IPS-NIHi11 (cell line): ENCODE results near the gene LDHD.

Experiments used
- DNase-seq: peaks from one replicate; pipeline ENCODE4 v3.0.0; 2012; ENCODE audit warnings: mixed read lengths, low spot score

LDHD gene

DNA sequence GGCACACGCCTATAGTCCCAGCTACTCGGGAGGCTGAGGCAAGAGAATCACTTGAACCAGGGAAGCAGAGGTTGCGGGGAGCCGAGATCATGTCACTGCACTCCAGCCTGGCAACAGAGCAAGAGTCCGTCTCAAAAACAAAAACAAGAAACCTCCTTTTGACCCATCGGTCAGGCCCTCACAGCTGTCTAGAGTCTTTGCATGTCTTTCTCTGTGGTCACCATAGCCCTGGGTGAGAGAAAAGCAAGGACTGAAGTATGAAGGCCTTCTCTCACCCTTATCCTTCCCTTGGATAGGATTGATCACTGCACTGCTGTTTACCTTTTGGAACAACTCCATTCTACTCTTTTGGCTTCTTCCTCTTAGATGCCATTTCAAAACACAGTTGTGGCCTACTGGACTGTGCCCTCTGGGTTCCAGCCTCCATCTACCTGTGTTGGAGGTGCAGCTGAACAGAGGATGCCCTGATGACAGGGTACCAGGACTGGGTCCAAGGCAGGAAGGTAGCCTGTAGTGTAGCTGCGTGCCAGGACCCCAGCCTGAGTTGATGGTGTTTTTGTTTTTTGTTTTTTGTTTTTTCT, 37.1 kb downstream of the LDHD start:
- no peak for DNase-seq

DNA sequence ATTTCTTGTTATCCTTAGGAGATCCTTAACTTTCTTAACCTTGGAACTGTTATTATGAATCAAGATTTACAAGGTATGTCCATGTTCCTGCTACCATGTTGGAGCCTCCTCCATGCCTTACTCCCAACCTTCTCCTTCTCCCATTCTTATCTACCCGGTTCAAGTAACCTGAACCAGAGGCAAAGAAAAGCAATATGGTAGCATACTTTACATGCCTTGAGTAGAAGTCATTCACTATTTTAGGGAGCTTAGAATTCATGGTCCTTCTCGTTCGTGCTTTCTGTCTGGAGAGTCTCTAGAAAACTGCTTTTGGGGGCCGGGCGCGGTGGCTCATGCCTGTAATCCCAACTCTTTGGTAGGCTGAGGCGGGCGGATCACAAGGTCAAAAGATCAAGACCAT, 37.7 kb downstream of the LDHD start:
- no peak for DNase-seq

DNA sequence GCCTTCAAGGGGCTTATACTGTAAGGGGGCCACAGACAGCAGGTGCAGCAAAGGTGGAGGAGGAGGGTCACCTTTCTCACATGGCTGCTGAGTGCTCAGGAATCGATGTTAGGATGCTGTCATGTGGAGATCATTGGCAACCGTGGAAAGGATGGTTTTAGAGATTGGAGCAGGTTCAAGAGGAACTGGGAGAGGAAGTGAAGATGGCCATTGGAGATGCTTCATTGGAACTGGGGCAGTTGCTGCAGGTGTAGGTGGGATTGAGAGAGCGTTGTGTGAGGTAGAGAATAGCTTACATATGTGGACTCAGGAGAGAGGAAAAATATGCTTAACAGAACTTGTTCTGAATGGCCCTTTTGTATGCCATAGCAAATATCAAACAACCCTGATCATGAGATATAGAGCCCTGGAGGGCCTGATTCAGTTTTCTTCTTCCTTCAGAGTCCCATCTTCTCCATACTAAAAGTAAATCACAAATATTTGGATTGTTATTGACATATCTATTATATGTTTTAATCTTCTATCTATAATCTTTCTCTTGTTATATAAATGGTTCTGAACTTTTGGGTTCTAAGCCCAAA, 40.8 kb downstream of the LDHD start:
- DNase-seq, result no peak

DNA sequence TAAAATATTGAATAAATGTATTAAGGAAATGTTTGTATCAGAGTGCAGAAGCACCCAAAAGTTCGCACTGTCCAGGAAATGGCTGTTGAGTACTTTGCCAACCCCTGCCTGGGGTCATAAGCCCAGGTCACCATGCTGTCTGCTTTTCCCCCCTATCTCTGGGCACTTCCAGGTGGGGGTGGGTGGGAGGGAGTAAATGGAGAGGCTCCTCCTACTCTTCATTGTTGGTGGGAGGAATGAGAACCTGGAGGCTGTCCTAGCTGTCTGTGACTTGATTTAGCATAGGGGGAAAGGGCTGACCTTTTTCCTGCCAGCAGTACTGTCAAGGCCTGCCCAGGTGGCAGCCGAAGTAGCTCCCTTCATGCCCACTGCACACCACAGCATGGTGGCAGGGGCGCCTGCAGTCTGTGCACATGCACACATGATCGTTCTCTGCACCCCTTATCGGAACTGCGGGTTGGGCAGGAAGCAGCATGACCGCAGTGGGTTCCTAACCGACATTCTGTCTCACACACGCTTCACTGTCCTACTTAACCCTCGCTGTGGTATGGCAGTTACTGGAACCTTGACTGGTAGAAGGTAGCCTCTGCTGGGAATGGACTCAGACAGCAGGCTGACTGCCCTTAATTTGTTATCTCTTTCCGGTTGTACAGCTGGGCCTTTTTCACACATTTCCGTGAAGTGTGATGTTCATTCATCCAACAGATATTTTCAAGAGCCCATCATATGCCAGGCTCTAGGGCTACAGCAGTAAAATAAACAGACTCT, 41.5 kb downstream of the LDHD start:
- DNase-seq, result no peak

DNA sequence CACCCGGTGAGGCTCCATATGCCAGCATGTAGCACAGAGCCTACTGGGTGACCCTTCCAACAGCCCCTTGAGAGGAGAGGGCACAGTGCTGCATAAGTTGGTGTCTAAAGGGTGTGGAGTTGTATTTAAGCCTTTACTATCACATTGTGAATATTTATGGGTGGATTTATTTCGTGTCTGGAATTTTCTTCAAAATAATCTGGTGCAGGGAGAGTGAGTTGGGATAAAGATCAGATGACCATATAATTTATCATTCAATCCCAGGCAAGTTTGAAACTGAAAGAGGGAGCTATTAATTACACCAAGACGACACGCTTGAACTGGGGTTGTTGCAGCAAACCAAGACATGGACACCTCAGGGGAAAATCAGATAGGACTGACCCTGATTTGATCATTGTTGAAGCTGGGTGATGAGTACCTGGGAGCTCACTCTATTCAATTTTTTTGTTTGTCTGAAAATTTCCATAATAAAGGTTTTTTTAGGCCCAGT, 42.2 kb downstream of the LDHD start:
- DNase-seq, result no peak

DNA sequence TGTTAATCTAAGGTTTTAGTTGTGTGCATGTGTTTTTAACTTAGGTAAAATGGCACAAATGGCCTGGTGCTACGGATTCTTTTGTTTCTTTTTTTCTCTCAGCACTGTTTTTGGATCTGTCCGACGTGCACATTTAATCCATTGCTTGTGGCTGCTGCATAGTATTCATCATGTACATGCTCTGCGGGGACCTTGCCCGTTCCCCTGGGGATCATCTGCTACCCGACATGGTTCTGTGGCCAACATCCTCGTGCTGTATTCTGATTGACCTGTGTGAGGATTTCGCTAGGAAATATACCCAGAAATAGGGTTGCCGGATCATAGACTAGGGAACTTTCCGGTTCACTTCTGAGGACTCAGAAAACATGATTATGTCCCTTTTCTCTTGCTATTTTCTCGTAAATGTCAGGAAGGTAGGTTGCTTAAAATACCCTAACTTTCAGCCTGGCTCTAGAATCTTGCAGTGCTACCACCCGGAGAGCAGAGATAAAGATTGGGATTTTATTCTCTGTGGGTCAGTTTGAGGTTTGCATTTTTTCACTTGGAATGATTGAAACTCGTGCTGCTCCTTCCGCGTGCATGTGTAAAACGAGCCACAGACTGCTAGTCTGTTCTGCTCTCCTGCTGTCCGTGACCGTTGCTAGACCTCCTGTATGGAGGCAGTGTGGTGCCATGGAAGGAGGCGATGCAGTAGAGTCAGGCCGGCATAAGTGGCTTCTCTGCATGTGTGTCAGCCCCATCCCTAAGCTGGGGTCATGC, 42.9 kb downstream of the LDHD start:
- no peak for DNase-seq

DNA sequence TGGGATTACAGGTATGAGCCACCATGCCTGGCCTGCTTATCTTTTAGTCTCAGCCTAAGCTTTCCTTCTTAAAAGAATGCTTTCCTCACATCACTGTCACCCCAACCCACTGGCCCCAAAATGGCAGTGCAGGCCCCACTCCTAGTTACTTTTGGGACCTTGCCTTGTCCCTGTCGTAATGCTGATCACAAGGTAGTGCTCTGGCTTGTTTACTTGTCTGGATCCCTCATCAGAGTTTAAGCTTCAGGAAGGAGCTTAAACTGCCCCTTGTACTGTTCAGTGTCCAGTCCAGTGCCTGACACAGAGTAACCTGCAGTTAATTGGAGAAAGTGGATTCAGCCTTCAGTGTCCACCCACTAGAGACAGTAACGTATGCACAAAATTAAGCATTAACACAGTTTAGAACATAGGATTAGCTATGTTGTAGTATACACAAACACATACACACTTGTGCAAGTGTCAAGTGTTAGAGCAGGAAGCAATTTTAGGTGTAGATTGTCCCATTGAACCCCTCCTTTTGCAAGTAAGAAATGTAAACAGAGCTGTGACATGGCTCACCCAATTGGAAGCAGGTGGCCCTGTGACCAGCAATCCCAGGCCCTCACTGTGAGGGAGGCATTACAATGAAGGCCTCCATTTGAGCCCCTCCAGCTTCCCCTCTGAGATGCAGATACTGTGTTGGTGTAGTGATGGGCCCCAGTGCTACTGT, 44.2 kb downstream of the LDHD start:
- no peak for DNase-seq

DNA sequence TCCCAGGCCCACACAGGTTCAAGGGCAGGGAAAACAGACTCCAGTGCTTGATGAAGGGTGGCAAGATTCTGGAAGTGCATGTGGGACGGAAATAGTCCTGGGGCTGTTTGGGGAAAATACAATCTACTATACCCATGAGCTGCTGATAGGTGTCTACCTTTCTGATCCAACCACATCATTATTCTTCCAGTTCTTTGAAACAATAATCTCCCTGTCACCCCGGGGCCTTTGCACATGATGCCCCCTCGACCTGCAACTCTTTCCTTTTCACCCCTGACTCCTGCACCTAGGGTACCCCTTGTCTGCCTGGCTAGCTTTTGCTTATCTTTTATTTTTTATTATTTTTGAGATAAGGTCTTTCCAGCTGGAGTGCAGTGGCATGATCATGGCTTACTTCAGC, 45.0 kb downstream of the LDHD start:
- no peak for DNase-seq

DNA sequence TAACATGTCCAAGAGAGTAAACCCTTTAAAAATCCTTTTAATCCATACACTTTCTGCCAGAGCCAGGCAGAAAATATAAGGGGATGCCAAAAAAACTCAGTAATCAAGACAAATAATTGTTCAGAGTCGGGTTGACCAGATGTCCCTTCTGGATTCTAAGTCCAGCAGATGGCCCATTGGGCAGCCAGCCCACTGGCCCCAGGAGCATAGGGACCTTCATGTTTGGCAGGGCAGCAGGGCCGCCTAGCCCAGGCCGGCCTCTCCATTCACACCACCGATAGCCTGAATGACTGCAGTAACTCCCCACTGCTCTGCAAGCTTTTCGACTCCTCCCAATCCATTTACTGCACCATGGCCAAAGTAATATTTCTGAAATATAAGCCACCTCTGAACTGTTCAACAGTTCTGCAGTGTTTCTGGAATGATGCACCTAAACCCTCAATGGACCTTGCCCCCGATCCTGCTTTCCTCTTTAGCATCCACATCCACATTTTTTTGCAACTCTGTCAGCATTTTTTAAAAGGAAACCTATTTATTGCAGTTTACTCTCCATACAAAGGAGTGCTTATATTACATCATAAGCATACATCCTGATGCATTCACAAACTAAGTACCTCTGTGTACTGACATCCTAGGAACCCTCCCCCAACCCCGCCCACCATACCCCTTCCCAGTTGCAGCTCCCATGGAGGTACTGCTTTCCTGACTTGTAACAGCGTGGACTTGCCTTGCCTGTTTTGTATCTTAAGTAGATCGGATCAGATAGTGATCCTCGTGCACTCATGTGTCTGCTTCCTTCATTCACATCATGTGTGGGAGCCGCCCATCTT, 46.4 kb downstream of the LDHD start:
- no peak for DNase-seq

DNA sequence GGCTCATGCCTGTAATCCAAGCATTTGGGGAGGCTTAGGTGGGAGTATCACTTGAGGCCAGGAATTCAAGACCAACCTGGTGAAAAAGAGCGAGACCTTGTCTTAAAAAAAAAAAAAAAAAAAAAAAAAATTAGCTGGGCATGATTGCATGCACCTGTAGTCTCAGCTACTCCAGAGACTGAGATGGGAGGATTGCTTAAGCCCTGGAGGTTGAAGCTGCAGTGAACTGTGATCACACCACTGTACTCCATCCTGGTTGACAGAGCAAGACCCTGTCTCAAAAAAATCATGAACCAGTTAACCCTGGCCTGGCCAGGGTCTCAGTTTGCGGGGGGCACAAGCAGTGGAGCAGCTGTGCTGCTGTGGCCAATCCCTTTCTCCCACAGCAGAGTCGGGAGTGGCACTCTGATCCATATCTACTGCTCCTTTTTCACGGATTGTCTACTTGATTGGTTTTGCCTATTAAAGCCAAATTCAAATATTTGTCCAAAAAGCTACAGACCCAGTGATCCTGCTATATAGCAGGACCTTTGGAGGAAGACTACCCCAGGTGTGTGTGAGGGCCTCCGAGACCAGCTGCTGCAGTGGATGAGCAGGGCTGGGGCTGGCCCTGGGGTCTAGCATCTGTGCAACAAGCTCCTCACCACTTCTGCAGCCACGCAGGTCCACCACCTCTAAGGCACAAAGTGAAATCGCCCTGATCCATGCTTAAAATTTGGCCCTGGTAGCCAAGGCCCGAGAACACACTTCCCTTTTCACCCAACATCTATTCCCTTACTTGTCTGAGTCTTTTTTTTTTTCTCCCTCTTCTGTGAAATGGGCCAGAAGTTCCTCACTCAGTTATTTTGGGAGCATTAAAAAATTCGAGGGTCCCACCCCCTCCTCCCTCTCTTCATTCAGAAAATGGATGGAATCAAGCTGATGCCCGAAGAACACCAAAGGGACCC, 48.2 kb downstream of the LDHD start:
- DNase-seq, result no peak

DNA sequence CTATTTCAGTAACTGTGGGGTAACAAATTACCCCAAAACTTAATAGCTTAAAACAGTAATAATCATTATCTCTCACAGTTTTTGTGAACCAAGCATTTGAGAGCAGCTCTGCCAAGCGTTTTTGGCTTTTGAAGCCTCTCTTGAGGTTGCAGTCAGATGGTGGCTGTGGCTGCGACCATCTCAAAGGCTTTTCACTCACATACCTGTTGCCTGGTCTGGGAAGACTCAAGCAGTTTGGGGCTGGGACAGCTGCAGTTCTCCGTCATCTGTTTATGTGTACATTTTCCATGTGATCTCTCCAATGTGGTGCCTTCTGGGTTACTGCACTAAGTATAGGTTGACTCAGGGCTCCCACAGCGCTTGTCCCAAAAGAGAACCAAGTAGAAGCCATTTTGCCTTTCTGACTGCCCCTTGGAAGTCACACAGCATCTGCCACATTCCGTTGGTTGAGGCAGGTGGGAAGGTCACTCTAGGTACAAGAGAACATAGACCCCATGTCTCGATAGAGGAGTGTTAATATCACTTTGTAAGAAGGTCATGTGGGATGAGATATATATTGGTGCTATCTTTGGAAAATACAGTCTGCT, 49.6 kb downstream of the LDHD start:
- DNase-seq, result no peak

DNA sequence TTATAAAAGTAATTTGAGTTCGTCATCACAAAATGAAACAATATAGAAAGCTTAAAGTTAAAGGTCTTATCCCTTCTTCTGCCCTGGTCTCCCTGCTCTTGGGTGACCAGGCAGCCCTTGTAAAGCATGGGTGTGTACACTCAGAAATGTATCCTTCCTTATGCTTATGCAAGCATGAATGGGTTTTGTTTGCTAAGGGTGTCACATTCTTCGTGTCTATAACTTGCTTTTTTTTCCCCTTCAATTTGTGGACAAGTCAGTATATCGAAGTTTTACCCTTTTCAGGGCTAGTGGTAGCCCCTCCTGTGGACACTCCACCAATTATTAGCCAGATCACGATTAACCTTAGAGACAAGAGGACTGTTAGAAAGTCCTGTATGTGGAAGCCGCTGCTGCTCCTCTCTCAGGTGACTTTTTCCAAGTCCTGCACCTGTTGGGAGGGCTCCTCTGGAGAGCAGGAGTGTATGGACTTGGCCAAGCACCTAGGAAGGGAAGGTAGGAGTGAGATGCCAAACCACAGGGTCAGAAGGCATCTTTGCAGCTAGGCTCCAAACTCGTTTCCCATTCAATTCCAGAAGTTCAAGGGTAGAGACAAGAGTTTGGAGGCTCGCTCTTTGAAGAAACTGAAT, 50.9 kb downstream of the LDHD start:
- DNase-seq, result no peak

DNA sequence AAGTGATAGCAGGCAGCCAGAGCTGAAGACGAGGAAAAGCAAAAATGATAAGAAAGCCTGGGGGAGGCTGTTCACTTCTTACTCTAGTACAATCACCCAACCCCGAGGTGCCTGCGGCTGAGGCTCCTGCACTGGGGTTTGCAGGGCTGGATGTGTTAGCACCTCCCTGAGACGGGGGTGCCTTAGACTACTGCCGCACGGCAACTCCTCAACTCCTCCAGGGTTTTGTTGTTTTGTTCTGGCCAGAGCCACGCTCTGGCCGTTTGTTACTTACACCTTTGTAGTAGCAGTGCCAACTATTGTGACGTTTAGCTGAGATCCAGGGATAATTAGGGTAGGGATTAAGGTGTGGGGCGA, 51.5 kb downstream of the LDHD start:
- no peak for DNase-seq

DNA sequence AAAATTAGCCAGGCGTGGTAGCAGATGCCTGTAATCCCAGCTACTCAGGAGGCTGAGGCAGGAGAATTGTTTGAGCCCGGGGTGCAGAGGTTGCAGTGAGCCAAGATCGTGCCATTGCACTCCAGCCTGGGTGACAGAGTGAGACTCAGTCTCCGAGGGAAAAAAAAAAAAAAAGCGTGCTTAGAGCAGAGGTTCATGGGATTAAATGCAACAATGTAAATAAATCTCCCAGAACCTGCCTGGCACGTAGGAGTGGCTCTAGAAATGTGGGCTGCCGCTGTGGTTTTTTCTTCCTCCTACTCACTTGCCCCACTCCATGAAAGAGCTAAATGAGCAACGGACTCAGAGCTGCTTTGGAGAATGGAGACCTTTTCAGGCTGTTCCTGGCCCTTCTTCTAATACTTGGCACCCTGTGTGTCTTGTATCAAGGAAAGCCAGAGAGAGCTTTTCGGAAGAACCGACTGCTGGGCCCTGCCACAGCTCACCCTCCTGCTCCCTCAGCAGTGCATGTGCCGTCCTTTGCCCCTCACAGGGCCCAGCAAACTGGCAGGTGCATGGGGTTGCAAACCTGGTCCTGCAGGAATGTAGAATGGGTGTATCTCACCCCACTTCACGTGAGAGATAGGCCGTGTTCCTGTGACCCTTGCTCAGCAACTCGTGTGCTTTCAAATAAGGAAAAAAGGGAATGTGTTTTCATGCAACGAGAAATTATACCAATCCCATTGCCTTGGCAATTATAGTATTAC, 52.0 kb downstream of the LDHD start:
- DNase-seq, result no peak

DNA sequence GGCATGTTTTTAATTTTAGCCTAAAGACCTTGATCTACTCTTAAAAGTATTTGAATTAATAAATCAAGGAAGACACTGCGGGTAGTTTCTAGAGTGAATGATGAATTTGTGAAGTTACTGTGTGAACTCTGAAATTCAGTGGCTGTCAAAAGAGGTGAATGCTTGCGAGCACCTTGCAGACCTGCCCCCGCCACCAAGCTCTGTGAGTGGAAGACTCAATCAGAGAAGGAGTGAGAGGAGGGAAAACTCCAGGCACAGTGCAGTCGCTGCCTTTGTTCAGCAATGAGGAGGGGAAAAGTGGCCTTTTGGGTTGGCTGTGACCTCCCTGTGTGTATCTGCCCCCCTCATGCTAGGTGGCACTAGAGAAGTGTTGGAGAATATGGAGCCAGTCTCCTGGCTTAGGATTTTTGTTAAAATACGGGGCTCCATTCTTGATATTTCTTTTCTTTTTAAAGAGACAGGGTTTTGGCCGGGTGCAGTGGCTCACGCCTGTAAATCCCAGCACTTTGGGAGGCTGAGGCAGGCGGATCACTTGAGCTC, 53.0 kb downstream of the LDHD start:
- DNase-seq, result no peak

DNA sequence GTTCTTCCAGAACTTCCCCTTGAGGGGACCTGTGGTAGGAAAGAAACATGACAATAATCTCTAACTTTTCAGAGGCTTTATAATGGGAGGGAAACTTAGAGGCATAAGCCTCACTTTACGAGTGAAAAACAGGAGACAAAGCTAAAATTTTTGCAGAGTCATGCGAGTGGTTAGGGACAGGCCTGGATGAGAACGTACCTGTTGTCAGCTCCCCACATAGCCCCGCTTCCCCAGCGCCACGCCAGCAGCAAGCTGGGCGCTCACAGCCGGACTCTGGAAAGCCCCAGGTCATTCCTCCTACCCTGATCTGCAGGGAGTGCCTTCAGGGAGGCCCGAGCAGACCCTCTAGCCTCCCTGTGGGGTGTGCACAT, 53.6 kb downstream of the LDHD start:
- no peak for DNase-seq

DNA sequence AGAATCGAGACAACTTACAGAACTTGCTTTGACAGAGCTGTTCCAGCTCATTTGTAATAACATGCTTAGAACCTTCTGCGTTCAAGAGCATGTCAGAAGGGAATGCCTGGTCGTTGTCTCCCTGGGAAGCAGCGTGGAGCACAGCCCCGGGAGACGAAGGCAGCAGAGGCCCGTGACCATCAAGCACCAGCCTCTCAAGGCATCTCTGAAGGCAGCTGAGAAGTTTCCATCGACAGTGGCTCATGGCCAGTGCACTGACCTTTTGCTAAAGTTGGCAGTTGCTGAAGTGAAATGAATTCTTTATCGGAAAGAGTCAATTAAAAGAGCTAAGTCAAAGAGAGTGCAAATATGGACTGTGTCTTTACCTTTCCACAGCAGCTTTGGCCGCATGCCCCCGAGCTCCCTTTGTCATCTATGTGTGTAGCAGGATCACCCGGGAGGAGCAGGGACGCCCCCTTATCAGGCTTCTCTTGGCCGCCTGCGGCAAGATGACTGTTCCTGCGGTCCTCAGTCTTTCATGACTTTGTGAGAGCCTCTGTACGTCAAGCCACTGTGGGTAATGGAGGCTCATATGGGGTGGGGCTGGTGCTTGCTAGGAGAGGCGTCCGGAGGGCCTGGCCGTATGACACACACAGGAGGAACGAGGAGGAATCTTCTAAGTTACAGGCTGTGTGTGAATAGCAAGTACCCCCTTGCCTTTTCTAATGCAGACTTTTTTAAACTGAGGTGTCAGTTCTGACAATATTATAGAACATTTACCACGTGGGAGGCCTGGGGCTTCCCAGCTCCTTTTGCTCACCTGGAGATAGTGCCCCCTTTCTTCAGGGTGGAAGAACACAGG, 54.2 kb downstream of the LDHD start:
- no peak for DNase-seq
